NCI-H1436 (cell line): Measurements from ENCODE around the gene FGFR4.

Experiments used
- DNase-seq: peaks from one replicate; lab custom pipeline; 2025; lab: John Stamatoyannopoulos, UW

Gene FGFR4

DNA sequence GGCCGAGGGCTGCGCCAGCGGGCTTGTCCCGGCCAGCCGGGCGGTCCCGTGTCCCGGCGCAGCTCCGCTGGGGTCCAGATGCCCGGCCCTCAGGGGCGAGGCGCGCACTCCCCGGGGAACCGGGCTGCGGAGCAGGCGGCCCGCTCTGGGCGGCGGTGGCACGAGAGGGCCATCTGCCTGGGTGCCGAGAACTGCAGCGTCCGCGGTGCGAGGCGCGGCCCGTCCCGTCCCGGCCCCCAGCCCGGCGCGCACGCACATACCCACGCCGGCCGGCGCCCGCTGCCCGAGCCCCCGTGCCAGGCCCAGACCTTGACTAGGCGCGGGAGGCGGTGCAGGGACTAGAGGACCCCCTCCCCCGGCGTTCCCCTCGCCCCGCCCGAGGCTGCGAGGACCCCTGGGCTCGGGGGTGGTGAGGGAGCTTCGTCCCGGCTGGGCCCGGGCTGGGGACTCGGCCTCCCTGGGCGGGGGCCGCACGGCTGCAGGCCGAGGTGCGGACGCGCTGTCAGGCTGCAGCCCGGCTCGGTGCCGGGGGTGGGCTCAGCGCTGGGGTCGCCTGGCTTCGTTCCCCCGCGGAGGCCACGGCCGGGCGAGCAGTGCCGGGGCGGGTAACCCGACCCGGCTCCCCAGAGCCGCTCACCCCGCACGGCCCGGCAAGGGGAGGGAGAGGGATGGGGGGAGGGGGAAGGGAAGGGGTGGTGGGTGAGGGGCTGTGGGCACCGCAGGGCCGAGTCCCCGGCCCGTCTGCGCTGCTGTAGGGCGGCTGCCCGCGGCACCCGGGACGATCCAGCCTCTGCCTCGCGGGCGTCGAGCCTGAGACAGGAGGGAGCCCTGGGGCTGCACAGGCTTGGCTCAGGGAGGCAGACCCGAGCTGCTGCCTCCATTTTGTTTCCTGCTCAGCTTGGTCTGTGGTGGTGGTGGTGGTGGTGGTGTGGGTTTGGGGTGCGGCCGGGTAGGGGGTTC, 45.7 kb downstream of the FGFR4 start:
- no peak for DNase-seq

DNA sequence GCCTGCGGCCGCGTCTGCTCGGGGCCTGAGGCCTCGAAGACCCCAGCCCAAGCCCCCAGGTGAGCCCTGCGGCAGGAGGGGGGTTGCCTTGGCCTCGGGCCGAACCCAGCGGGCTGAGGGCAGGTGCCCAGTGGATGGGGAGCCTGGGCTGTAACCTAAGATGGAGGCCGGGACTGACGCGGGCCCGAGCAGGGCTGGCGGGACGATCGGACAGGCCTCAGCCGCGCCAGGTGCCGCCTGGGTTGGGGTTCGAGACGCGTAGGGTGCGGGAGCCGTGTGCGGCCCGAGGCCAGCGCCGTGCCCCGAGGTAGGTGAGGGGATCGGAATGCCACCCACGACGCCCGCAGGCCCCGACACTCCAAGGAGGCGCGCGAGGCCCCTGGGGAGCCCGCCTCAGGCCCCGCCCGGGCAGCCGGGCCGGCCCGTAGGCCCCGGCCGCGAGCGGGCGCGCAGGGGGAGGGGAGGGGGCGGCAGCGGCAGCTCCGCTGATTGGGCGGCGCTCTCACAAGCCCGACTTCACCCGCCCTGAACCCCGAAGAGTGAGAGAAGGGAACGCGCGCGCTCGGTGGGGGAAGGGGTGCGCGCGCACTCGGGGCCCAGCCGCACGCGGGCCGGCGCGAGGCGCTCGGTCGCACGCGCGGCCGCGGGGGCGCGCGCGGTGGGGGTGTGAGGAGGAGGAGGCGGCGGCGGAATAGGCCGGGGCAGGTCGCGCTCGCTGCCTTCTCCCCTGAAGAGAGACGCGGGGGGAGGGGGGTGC, 46.6 kb downstream of the FGFR4 start, which contains the start of gene NSD1:
Gene NSD1 (plus strand): TSS at position 678 of the 757 bp plus-strand sequence. CDS start 1,331 bp downstream, outside the sequence.
- peak; percentile 46 for DNase-seq

DNA sequence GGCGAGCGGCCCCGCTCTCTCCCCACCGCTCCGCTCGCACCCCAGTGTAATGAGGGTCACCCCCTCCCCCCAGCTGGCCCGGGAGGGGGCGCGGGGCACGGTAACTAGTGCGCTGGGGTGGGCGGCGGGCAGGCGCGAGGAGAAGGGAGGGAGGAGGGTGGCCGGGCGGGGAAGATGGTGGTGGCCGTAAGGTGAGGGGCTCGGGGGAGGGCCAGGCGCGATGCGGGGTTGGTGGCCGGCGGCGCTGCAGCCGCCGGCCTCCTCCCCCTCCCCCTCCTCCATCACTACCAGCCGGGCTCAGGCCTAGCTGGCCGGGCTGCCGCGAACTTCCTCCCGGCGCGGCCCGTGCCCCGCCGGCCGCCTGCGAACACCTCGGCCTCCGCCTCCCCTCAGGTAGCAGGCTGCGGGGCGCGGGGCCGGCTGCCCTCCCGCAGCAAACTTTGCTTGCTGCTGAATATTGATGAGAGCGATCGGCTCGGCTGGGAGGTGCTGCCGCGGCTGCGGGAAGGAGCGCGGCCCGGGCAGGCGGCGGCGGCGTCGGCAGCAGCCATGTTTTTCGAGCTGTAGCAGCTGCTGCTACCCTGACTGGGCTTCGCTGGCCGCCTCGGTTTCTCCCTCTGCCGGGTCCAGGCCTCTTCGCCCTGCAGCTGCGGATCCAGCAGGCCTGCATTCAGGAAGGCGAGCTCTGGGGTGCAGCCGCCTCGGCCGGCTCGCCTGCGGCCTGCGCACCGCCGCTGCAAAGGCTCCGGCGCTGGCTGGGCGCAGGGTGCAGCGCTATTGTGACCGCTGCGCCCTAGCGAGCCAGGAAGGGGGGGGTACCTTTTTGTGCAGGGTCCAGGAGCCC, 47.4 kb downstream of the FGFR4 start:
- no peak for DNase-seq

DNA sequence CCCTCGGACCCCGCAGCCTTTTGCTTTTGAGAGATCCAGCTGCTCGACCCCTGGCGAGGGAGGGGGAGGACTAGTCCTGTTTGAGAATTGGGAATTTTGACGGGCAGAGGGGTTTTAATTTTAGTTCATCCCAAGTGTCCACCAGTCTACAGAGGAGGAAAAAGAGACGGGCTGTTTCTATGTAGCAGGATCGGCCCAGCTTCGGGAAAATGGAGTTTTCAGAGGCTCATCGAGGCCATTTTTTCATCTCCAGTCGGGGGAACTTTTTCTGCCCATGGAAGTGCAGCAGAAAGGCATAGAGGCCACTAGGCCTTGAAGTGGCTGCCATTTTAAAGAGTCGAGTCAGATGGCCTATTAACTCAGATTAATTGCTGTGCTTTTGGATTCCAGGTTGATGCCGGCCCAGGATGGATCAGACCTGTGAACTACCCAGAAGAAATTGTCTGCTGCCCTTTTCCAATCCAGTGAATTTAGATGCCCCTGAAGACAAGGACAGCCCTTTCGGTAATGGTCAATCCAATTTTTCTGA, 48.0 kb downstream of the FGFR4 start:
- DNase-seq = no peak

DNA sequence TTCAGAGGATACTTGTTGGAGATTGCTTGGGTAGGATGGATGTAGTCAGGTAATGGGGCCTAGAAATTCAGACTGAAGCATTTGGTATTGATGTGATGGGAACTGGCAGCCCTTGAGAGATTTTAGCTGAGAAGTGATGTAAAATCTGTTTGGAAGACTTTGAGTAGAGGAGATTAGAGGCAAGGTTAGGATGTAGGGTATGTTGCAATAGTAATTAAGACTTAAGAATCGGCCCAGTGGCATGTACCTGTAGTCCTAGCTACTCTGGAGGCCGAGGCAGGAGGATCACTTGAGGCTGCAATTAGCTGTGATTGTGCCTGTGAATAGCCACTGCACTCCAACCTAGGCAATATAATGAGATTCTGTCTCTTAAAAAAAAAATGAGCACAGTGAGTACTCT, 53.6 kb downstream of the FGFR4 start:
- DNase-seq = no peak

DNA sequence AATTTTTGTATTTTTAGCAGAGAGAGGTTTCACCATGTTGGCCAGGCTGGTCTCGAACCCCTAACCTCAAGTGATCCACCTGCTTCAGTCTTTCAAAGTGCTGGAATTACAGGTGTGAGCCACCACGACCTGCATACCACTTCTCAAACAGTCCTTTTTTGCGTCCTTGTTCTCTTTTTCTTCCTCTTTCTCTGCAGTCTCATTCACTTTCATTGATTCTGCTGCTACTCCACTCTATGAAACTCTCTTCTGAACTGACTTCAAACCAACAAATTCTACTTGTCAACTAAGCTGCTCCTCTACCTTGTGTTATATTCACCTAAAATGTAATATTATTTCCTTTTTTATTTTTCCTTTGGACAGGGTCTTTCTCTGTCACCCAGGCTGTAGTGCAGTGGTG, 54.8 kb downstream of the FGFR4 start:
- DNase-seq = no peak

- peak; percentile 7 for DNase-seq
These were observed 55.4 kb downstream of the FGFR4 start for GRCh38 chr5:177142098-177142611.

DNA sequence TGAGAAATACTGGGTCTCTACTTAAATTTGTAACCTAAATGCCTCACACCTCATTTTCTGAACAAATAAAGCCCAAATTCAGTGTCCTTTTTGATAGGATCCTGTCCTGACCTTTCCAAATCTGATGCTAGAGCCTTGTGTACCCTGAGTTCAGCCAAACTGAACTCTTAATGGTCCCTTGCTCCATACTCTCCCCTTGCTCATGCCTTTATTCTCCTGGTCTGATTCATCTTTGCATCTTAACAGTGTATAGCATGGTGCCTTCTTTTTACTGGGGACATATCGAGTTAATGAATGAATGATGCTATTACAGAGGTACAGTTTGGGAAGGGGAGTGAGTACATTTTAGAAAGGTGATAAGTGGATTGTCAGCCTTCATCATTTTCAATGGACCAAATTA, 56.1 kb downstream of the FGFR4 start:
- DNase-seq = no peak

- no peak for DNase-seq
These were observed 60.4 kb downstream of the FGFR4 start for GRCh38 chr5:177146891-177147638.
